Neural cell (in vitro differentiated cells): ENCODE measurements around the gene SH3PXD2B.

Experiments used
- EZH2 ChIP-seq: fragments of 200-600, 300-800 bp; shearing (Covaris generic), sonication (generic); IDR thresholded peaks from 2 replicates; pipeline ENCODE4 v1.6.1; 2014; ENCODE audit warnings: antibody characterized with exemption, low read length, borderline replicate concordance, mild to moderate bottlenecking; ENCODE audit not compliant: insufficient read depth, poor library complexity, severe bottlenecking
- POLR2AphosphoS5 ChIP-seq: IDR thresholded peaks from 2 replicates; pipeline ENCODE4 v1.6.1; 2012
- TF ChIP-seq, protein P1 (sequence below): fragments of 450-650 bp; IDR thresholded peaks from 2 replicates; pipeline ENCODE4 v1.5.1; 2014; ENCODE audit warnings: antibody characterized with exemption, mild to moderate bottlenecking, moderate library complexity; ENCODE audit not compliant: poor library complexity, severe bottlenecking

DNA sequence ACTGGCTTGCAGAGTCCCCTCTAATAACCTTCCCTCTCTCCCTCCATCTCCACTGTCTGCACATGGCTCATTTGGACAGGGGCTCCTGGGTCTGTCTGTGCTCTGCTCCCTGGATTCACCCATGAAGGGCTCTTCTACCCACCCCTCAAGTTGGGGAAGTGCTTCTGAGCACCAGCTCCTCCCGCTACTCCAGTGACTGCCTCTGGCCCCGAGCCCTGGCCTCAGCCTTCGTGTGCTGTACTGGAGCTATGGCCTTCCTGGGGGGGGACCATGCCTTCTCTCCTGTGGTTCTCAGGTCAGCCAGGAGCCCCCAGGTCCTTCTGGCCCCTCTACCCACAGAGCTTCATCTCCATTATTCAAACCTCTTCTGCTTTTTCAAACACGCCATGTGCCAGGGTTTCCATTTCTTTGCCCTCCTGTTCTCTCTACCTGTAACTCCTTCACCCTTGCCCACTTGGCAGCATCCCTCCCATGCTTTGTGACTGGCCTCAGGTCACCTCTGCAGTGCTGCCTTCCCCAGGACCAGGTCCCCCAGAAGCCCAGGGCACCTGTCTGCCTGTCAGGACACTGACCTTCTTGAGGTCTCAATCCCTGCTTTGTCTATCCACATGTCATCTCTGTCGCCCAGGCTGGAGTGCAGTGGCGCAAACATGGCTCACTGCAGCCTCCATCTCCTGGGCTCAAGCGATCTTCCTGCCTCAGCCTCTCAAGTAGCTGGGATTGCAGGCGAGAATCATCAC is 9.5 kb downstream of the SH3PXD2B start:
- TF ChIP-seq, protein P1, sequence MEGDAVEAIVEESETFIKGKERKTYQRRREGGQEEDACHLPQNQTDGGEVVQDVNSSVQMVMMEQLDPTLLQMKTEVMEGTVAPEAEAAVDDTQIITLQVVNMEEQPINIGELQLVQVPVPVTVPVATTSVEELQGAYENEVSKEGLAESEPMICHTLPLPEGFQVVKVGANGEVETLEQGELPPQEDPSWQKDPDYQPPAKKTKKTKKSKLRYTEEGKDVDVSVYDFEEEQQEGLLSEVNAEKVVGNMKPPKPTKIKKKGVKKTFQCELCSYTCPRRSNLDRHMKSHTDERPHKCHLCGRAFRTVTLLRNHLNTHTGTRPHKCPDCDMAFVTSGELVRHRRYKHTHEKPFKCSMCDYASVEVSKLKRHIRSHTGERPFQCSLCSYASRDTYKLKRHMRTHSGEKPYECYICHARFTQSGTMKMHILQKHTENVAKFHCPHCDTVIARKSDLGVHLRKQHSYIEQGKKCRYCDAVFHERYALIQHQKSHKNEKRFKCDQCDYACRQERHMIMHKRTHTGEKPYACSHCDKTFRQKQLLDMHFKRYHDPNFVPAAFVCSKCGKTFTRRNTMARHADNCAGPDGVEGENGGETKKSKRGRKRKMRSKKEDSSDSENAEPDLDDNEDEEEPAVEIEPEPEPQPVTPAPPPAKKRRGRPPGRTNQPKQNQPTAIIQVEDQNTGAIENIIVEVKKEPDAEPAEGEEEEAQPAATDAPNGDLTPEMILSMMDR = no peak
- no peak for TF ChIP-seq EZH2
- no peak for TF ChIP-seq POLR2AphosphoS5
